ENCODE results near the gene MCU.

- no peak for TF ChIP-seq EP300 (IDR thresholded peaks at IDR 0.05; ENCODE audit: low read depth)
- TF ChIP-seq, protein P1, sequence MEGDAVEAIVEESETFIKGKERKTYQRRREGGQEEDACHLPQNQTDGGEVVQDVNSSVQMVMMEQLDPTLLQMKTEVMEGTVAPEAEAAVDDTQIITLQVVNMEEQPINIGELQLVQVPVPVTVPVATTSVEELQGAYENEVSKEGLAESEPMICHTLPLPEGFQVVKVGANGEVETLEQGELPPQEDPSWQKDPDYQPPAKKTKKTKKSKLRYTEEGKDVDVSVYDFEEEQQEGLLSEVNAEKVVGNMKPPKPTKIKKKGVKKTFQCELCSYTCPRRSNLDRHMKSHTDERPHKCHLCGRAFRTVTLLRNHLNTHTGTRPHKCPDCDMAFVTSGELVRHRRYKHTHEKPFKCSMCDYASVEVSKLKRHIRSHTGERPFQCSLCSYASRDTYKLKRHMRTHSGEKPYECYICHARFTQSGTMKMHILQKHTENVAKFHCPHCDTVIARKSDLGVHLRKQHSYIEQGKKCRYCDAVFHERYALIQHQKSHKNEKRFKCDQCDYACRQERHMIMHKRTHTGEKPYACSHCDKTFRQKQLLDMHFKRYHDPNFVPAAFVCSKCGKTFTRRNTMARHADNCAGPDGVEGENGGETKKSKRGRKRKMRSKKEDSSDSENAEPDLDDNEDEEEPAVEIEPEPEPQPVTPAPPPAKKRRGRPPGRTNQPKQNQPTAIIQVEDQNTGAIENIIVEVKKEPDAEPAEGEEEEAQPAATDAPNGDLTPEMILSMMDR (IDR thresholded peaks at IDR 0.05), result no peak
- TF ChIP-seq POLR2A (IDR thresholded peaks at IDR 0.05), result no peak
- TF ChIP-seq POLR2AphosphoS5 (IDR thresholded peaks at IDR 0.05), result no peak
Measured at GRCh38 chr10:72930276-72930675, 238.3 kb downstream of the MCU start.
